ENCODE measurements around the gene FKBP1A. TPM values are rescaled to one million over a fixed set of nuclear protein-coding genes. Genes with fewer than 3 reads are reported as not detected.

FKBP1A gene
- total and polyA plus RNA-seq, 9 of the 15 experiments (the other 6 are each of a cell fraction or from before 2014, with no cell fraction given) = 48.8 to 502 (median 89.6) TPM

GRCh38 chr20:1332749-1333300, 60.0 kb downstream of the FKBP1A start:
- intact Hi-C loops (cut with micrococcal nuclease) = no loop called here
- Histone ChIP-seq H3K9ac (ENCODE audit: insufficient read depth in 1 of 2, low read depth in 2 of 2, low read length in 2 of 2) (no peak overlapping the region), H3K4me2 (ENCODE audit: insufficient read depth, low read length) (no peak overlapping the region), H3K4me3 (no peak overlapping the region), H3K36me3 (ENCODE audit: control insufficient read depth, insufficient read depth, low read length) (peaks cover 9% of the 10 kb centered on the region; the same call in 2 of the 3 replicates), H3K9me1 (ENCODE audit: control insufficient read depth, insufficient read depth, low read length) (no peaks in the 10 kb centered on the region), H3K9me3 (replicated peaks; ENCODE audit: control insufficient read depth, insufficient read depth, low read depth, low read length) (no peaks in the 10 kb centered on the region), H4K20me1 (replicated peaks; ENCODE audit: control insufficient read depth, insufficient read depth, low read length) (peaks cover 5% of the 10 kb centered on the region), H3K27ac (ENCODE audit: extremely low read depth, low read depth, low read length) (no peak overlapping the region), H3K4me1 (replicated peaks in 1 of 2; ENCODE audit: control insufficient read depth in 2 of 2, insufficient read depth in 2 of 2, low read length in 2 of 2) (peaks cover 8 to 11% of the 10 kb centered on the region in 2 experiments; a peak in 4 of 5 replicates), H2AFZ (ENCODE audit: low read depth, low read length) (no peak overlapping the region), H3K27me3 (ENCODE audit: control insufficient read depth in 2 of 2, insufficient read depth in 2 of 2, low read length in 2 of 2) (no peaks in the 10 kb centered on the region), H3K79me2 (ENCODE audit: control insufficient read depth, insufficient read depth, low read length) (peaks cover 18% of the 10 kb centered on the region)
- ChIA-PET POLR2A (interaction anchor here (0.9 kb wide), 1 partner anchor 58 kb away, joined by 4 read pairs; no protein-coding TSS in a partner anchor), CTCF (ENCODE audit: low intra/inter-chr PET ratio) (no interaction called here)
- ATAC-seq (no peak), DNase-seq (ENCODE audit: extremely low read depth in 1 of 4, low spot score in 3 of 4) (no peak), FAIRE-seq (no peak)
- TF ChIP-seq TCFL5 (CRISPR knock-in tag; conservative IDR thresholded peaks at IDR 0.05) = no peak
- no peak for TF ChIP-seq PTBP1 (IDR thresholded peaks at IDR 0.05; ENCODE audit: low read depth, low read length)
- TF ChIP-seq PRMT5 (CRISPR knock-in tag; IDR thresholded peaks at IDR 0.05) = no peak
- TF ChIP-seq PTTG1 (tag; IDR thresholded peaks at IDR 0.05; ENCODE audit: low read depth) = no peak
- no peak for TF ChIP-seq CHCHD3 (CRISPR knock-in tag; IDR thresholded peaks at IDR 0.05)
- TF ChIP-seq PYGO2 (tag; IDR thresholded peaks at IDR 0.05) = no peak
- TF ChIP-seq NEUROD1 (IDR thresholded peaks at IDR 0.05; ENCODE audit: borderline replicate concordance, low read depth, low read length, partially characterized antibody) = no peak
- TF ChIP-seq, protein P1, sequence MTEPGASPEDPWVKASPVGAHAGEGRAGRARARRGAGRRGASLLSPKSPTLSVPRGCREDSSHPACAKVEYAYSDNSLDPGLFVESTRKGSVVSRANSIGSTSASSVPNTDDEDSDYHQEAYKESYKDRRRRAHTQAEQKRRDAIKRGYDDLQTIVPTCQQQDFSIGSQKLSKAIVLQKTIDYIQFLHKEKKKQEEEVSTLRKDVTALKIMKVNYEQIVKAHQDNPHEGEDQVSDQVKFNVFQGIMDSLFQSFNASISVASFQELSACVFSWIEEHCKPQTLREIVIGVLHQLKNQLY (CRISPR knock-in tag; conservative IDR thresholded peaks at IDR 0.05) = no peak
- no peak for TF ChIP-seq ZNF24 (IDR thresholded peaks at IDR 0.05)
- TF ChIP-seq SIN3A (IDR thresholded peaks at IDR 0.05; ENCODE audit: borderline replicate concordance in 2 of 2, control insufficient read depth in 1 of 2, low read depth in 2 of 2, low read length in 2 of 2) = no peak
- 80% methylated on average over 2 of the region's 2 CpGs for WGBS (ENCODE audit: insufficient coverage, low coverage, missing lambda C conversion rate)
- in situ Hi-C loops (cut with MboI) = no loop called here
- BruUV-seq (replicated peaks) = no TSS peak

Measured in K562 (cell line).